GM19397 (cell line): ENCODE data around the gene MSL2.
"Not testable (repeated sequence)": the region's sequence is repeated elsewhere in the genome, so short reads cannot be mapped to it uniquely, and the experiment has no call there.

ENCODE experiments used
- ATAC-seq: cut with Tn5 transposase; IDR thresholded peaks from one replicate; pipeline ENCODE4 v1.9.1; 2021; ENCODE audit warnings: mild to moderate bottlenecking, moderate library complexity; ENCODE audit not compliant: unreplicated experiment

Gene MSL2

DNA sequence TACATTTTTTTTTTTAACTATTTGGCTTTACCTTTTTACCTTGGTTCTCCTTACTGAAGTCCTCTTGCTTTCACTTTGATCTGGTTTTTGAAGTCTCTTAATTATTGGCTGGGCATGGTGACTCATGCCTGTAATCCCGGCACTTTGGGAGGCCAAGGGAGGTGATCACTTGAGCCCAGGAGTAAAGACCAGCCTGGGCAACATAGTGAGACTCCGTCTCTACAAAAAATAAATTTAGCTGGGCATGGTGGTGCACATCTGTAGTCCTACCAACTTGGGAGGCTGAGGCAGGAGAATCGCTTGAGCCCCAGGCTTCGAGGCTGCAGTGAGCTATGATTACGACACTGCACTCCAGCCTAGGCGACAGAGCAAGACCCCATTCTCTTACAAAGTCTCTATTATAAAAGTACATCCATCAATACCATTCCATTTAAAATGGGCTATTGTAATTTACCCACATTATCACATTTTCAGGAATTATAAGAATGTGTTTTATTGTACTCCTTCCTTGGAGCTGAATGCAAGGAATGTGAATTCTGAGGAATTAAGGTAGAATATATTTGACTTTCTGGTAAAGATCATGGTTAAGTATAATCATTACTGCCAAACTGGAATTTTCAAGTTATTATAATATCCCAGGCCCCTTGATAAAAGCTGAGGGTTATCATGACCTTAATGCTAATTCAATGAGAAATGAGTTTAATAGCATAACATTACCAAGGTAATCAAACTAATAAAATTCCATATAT, 49.0 kb downstream of the MSL2 start:
- no peak for ATAC-seq

DNA sequence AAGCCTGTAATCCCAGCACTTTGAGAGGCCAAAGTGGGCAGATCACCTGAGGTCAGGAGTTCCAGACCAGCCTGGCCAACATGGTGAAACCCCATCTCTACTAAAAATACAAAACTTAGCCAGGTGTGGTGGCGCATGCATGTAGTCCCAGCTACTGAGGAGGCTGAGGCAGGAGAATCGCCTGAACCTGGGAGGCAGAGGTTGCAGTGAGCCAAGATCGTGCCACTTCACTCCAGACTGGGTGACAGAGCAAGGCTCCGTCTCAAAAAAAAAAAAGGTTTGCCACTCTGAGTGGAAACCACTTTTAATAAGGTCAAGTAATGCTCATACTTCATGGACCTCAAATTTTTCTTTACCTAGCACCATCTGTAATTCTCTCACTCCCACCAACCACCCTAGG, 51.7 kb downstream of the MSL2 start:
- ATAC-seq, result not testable (repeated sequence)

DNA sequence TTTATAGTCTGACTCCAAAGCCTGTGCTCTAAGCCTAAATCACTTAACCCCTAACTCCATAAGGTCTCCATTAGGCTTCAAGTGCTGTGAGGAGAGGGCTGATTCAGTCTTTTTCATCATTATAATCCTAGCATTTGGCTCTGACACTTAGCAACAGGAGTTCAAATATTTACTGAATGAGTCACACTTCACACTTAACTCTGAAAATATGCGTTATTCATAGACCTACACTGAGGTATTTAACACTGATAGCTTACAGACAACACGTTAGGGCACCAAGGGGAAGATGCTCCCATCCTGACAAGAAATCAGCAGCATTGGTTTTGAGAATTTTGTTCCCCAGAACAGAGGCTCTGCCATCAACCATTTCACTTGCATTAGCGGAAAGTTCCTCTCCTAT, 53.5 kb downstream of the MSL2 start:
- no peak for ATAC-seq

DNA sequence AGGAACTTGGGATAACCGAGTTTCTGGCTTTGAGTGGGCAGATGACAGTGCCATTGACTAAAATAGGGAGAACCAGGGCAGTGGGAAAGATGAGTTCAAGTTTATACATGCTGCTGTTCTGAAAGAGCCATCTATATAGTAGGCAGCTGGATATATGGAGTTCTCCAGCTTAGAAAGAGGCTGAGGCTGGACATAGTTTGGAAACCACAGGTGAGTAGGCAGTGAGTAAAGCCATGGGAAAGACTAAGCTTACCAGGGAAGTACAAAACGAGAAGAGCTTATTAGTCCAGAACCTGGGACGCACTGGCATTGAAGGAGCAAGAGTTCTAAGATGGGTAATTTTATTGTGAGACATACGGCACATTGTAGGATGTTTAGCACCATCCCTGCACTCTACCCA, 54.2 kb downstream of the MSL2 start:
- ATAC-seq, result no peak

DNA sequence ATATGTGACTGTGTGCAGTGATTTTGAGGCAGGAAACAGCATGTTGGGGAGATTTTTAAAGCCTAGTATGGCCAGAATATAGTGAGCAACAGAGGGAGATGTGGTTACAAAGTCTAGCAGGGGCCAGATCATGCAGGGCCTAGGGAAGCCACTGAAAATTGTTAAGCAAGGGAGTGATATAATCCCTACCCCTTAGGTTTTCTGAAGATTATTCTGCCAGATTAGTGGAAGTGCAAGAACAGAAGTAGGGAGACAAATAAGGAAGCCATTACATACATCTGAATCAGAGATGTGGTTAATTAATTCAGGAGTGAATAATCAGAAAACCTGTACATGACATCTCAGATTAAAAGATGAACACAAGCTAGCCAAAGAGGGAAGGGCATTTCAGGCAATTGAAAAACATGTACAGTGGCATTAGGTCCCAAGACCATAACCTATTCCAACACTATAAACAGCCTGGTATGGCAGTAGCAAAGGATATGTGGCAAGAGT, 54.8 kb downstream of the MSL2 start:
- ATAC-seq, result no peak

DNA sequence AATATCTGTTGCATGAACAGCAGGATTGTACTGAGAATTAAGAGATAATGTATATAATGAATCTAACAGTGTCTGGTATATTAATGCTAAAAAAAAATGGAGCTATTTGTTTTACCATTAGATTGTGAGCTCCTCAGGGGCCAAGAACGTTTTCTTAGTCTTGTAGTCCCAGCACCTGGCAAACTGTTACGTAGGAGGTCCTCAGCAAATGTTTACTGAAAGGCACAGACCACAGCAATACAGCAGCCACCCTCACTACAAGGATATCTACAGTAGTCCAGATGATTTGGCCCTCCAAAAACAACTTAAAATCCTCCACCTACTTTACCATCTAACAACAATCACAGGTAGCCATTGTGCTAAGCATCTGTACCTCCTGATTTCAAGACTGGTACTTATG, 59.7 kb downstream of the MSL2 start:
- no peak for ATAC-seq

DNA sequence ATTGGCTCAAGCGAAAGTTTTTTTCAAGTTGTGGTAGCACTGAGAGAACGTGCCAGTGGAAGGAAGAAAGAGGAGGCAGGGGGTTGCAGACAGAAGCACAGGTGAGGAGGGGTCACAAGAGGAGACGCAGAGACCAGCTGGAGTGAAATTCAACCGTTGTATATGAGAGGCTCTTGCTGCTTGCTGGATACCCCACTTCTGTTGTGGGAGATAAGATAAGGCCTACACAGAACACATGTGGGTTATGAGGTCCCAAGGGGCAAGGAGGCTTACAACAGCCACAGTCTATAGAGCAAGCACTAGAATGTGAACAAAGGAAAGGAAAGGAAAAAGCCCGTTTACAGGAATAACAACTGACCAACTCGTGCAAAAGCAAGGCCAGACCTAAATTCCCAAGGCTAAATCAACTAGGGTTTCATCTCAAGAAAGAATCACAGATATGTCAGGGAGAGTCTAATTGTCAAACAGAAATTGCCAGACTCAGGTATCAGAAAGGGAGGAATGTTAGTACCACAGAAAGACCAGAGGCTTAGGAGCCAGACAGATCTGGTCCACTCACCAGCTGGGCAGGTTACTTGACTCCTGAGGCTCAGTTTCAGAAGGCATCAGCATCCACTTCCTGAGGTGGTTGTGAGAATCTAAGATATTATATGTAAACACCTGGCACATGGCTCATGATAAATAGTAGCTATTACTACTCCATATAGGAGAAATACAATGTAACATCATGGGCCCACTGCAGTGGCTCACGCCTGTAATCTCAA, 60.9 kb downstream of the MSL2 start:
- ATAC-seq, result no peak

DNA sequence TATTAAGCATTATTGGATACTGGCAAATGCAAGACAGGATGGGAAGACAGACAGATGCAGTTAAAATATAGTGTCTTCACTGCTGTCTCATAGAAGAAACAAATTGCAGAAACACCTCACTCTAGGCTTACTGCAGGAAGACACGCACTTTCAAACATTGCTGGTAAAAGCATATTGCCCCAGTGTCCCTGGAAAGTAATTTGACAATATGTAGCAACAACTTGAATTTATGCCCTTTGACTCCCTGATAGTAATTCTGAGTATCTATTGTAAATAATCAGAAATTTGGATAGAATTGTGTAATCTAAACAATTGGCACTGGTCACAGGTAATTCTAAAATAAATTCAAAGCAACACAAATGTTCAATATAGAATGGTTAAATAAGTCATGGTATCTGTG, 62.0 kb downstream of the MSL2 start:
- no peak for ATAC-seq

DNA sequence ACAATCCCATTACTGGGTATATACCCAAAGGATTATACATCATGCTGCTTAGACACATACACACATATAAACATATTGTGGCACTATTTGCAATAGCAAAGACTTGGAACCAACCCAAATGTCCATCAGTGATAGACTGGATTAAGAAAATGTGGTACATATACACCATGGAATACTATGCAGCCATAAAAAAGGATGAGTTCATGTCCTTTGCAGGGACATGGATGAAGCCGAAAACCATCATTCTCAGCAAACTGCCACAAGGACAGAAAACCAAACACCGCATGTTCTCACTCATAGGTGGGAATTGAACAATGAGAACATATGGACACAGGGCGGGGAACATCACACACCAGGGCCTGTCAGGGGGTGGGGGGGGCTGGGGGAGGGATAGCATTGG, 64.5 kb downstream of the MSL2 start:
- not testable (repeated sequence) for ATAC-seq

DNA sequence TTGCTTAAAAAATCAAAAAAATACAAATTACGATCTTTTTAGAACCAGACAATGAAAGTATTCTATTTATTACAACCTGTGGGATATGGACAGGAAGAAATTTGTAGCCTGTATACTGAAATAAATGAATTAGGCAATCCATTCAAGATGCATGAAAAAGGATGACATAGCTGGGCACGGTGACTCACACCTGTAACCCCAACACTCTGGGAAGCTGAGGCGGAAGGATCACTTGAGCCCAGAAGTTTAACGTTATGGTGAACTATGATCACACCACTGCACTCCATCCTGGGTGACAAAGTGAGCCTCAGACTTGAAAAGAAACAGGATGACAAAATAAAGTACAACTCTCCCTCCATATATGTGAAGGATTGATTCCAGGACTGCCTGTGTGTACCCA, 74.1 kb downstream of the MSL2 start:
- ATAC-seq, result no peak

DNA sequence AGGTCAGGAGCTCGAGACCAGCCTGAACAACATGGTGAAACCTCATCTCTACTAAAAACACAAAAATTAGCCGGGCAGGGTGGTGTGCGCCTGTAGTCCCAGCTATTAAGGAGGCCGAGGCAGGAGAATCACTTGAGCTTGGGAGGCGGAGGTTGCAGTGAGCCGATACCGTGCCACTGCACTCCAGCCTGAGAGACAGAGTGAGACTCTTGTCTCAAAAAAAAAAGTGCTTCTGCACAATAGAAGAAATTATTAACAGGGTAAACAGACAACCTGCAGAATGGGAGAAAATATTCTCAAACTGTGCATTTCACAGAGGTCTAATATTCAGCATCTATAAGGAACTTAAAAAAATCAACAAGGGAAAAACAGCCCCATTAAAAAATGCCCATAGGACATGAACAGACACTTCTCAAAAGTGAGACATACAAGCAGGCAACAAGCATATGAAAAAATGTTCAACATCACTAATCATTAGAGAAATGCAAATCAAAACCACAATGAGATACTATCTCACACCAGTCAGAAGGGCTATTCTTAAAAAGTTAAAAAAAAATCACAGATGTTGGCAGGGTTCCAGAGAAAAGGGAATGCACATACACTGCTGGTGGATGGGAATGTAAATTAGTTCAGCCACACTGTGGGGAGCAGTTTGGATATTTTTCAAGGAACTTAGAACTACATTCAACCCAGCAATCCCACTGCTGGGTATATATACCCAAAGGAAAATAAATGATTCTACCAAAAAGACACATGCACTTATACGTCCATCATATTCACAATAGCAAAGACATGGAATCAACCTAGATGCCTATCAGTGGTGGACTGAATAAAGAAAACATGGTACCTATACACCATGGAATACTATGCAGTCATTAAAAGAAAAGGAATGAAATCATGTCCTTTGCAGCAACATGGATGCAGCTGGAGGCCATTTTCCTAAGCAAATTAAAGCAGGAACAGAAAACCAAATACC, 75.5 kb downstream of the MSL2 start:
- peak; percentile 70 for ATAC-seq

DNA sequence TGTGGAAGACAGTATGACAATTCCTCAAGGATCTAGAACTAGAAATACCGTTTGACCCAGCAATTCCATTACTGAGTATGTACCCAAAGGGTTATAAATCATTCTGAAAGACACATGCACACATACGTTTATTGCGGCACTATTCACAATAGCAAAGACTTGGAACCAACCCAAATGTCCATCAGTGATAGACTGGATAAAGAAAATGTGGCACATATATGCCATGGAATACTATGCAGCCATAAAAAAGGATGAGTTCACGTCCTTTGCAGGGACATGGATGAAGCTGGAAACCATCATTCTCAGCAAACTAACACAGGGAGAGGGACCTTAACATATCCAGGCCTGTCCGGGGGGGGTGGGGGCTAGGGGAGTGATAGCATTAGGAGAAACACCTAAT, 76.4 kb downstream of the MSL2 start:
- not testable (repeated sequence) for ATAC-seq

DNA sequence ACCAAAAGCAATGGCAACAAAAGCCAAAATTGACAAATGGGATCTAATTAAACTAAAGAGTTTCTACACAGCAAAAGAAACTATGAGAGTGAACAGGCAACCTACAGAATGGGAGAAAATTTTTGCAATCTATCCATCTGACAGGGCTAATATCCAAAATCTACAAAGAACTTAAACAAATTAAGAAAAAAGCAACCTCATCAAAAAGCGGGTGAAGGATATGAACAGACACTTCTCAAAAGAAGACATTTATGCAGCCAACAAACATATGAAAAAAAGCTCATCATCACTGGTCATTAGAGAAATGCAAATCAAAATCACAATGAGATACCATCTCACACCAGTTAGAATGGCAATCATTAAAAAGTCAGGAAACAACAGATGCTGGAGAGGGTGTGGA, 76.8 kb downstream of the MSL2 start:
- ATAC-seq, result not testable (repeated sequence)

DNA sequence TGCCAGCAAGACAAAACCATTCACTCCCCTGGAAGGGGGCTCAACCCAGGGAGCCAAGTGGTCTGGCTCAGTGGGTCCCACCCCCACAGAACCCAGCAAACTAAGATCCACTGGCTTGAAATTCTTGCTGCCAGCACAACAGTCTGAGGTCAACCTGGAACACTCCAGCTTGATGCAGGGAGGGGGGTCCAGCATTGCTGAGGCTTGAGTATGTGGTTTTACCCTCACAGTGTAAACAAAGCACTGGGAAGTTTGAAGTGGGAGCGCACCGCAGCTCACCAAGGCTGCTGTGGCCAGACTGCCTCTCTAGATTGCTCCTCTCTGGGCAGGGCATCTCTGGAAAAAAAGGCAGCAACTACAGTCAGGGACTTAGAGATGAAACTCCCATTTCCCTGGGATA, 81.7 kb downstream of the MSL2 start:
- ATAC-seq, result no peak

DNA sequence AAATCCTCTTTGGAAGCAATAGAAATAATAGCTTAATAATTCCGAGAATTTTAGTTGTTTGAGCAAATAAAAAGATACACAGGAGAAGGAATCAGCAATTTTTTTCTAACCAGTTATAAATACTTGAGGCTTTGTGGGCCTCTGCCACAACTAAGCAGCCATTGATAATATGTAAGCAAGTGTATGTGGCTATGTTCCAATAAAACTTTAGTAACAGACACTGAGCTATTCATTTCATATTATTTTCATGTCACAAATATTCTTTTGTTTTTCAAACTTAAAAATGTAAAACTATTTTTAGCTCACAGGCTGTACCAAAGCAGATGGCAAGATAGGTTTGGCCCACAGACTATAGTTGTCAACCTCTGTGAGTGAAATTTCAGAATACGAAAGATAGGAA, 85.7 kb downstream of the MSL2 start:
- no peak for ATAC-seq

DNA sequence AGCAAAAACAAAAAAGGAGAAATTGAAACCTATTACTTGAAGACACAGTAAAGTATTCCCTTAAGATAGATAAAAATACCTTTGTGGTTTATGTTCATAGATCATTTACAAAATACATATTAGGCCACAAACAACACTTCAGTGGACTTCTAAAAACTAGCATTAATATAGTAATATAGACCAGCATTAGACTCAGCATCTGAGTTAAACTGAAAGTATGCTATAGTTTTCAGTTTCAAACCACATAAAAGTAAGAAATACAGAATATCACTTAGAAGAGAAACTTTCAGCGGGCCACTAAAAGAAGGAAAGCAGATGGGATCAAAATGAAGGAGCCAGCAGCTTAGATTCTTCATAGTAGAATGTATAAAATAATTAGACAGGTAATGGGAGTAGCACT, 86.6 kb downstream of the MSL2 start:
- ATAC-seq, result peak; percentile 90

DNA sequence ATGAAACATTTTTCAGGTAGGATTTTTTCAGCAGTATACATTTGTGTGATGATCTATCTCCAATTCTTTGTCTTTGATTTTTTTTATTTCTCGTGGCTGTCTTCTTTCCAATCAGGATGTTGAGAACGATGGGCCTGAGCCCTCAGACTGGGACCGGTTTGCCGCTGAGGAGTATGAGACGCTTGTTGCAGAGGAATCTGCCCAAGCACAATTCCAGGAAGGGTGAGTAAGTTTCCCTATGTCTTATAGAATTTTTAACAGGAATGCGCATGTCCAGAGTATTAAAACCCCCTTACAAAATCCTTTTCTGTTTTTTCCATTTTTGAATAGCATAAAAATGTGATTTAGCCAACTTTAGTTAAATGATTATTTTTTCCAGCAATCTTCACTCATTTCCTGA, 90.0 kb downstream of the MSL2 start:
- no peak for ATAC-seq

DNA sequence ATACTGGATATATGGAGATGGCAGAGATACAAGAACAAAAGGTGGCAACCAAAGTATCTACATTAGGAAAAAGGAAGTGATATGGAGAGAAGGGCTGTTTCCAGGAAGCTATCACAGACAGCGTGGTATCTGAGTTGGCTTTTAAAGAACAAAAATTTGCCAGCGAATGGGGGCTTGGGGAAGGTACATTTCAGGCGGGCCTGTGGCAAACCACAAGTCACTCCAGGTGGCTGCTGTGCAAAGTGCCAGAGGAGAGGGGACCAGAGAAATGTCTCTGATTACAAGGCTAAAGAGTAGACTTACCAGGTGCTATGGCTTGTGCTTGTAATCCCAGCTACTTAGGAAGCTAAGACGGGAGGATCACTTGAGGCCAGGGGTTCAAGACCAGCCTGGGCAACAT, 91.1 kb downstream of the MSL2 start:
- ATAC-seq, result no peak
